Measurements from ENCODE around the gene KAT14. TPM values are rescaled to one million over a fixed set of nuclear protein-coding genes. Genes with fewer than 3 reads are reported as not detected.

Gene KAT14
- total RNA-seq, 1 experiment from 2014 or later: 83.2 TPM

DNA sequence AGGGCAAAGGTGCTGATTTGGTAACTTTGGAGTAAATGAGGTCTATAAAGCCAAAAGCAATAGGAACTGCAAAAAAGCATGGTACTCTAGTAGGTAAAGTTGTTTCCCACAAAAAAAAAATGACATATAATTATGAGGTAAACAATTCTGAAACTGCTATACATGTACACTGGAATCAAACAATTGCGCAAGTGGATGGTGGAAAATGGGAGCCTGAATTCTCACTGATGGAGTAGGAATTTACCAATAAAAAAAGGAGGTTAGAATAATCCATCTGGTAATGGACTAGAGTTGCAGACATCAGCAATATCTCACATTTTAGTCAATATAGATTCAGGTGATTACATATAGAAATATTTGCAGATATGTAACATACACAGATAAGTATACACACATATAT, 5.0 kb upstream of the KAT14 start:
- no peak overlapping the region for H3K4me3 ChIP-seq (ENCODE audit: low read depth, low read length)
- Mint-ChIP-seq H3K9me3 (ENCODE audit: unreplicated experiment) (no peaks in the 10 kb centered on the region), H3K27me3 (ENCODE audit: insufficient read depth, unreplicated experiment) (no peaks in the 10 kb centered on the region), H3K4me3 (ENCODE audit: unreplicated experiment) (no peak overlapping the region), H3K36me3 (ENCODE audit: insufficient read depth, unreplicated experiment) (peaks cover 3% of the 10 kb centered on the region), H3K4me1 (ENCODE audit: low read depth, unreplicated experiment) (peaks cover 20% of the 10 kb centered on the region), H3K27ac (ENCODE audit: unreplicated experiment) (no peak overlapping the region)
- no peaks in the 10 kb centered on the region for H3K27me3 ChIP-seq (replicated peaks; ENCODE audit: control insufficient read depth, insufficient read depth, low read length)
- no peak for DNase-seq
- H3K4me1 ChIP-seq: peaks cover 13% of the 10 kb centered on the region
- intact Hi-C loops (cut with micrococcal nuclease; ENCODE audit: unreplicated experiment): no loop called here
- no peaks in the 10 kb centered on the region for H3K9me3 ChIP-seq
- no peaks in the 10 kb centered on the region for H3K36me3 ChIP-seq (ENCODE audit: control insufficient read depth, insufficient read depth, low read length)
- CTCF ChIA-PET: no interaction called here
- POLR2A ChIA-PET: no interaction called here
- TF ChIP-seq, protein P1, sequence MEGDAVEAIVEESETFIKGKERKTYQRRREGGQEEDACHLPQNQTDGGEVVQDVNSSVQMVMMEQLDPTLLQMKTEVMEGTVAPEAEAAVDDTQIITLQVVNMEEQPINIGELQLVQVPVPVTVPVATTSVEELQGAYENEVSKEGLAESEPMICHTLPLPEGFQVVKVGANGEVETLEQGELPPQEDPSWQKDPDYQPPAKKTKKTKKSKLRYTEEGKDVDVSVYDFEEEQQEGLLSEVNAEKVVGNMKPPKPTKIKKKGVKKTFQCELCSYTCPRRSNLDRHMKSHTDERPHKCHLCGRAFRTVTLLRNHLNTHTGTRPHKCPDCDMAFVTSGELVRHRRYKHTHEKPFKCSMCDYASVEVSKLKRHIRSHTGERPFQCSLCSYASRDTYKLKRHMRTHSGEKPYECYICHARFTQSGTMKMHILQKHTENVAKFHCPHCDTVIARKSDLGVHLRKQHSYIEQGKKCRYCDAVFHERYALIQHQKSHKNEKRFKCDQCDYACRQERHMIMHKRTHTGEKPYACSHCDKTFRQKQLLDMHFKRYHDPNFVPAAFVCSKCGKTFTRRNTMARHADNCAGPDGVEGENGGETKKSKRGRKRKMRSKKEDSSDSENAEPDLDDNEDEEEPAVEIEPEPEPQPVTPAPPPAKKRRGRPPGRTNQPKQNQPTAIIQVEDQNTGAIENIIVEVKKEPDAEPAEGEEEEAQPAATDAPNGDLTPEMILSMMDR (IDR thresholded peaks at IDR 0.05; ENCODE audit: insufficient read depth in 1 of 2, low read depth in 1 of 2, low read length in 1 of 2, severe bottlenecking in 1 of 2, unreplicated experiment in 1 of 2): no peak
- no TSS peak for BruUV-seq (replicated peaks)

DNA sequence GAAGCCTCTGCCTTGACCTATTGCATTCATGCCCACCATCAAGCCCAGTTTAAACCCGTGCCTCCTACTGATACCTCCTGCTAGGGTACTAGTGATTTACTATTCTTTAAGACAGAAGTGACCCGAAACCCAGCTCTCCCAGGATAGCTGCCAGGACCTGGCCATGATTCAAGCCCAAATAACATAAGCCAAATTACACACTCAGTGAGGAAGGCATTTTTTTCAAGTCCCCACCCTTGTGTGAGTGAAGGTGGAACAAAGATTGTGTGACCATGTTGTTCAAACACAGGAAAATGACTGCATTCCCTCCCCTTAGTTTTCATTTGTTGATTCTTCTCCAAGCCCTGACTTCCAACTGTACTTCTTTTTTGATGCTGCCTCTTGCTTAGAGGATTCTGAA, 3.7 kb upstream of the KAT14 start:
- Mint-ChIP-seq H3K27ac (ENCODE audit: unreplicated experiment) (peak overlapping the region; percentile 6), H3K9me3 (ENCODE audit: unreplicated experiment) (no peaks in the 10 kb centered on the region), H3K36me3 (ENCODE audit: insufficient read depth, unreplicated experiment) (peaks cover 15% of the 10 kb centered on the region), H3K4me3 (ENCODE audit: unreplicated experiment) (no peak overlapping the region), H3K4me1 (ENCODE audit: low read depth, unreplicated experiment) (peaks cover 24% of the 10 kb centered on the region), H3K27me3 (ENCODE audit: insufficient read depth, unreplicated experiment) (no peaks in the 10 kb centered on the region)
- Histone ChIP-seq H3K4me1 (peaks cover 14% of the 10 kb centered on the region), H3K9me3 (no peaks in the 10 kb centered on the region), H3K27me3 (replicated peaks; ENCODE audit: control insufficient read depth, insufficient read depth, low read length) (no peaks in the 10 kb centered on the region), H3K36me3 (ENCODE audit: control insufficient read depth, insufficient read depth, low read length) (no peaks in the 10 kb centered on the region), H3K4me3 (ENCODE audit: low read depth, low read length) (no peak overlapping the region)
- TF ChIP-seq, protein P1 (IDR thresholded peaks at IDR 0.05; ENCODE audit: insufficient read depth in 1 of 2, low read depth in 1 of 2, low read length in 1 of 2, severe bottlenecking in 1 of 2, unreplicated experiment in 1 of 2): no peak
- DNase-seq: no peak
- BruUV-seq (replicated peaks): no TSS peak
- intact Hi-C loops (cut with micrococcal nuclease; ENCODE audit: unreplicated experiment): no loop called here
- CTCF ChIA-PET: no interaction called here
- POLR2A ChIA-PET: no interaction called here

DNA sequence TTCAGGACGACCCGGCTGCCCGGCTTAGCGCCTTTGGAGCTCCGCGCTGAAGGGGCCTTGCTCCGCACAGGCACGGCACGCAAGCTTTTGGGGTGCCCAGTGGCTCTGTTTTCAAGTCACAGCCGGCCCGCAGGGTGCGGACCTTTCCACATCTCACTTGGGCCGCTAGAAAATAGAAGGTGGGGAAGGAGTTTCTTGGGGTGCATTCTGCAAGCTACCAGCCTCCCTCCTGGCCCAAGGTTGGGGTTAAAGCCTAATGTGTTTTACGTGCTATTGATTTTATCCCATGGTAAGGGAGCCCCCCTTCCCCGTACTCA, 561 bp downstream of the KAT14 start:
- ChIA-PET CTCF (interaction anchor here (0.5 to 0.8 kb wide), 3 partner anchors 26 to 568 kb away, joined by 3 to 5 read pairs (median 4); partner anchors contain the start of genes DSTN and OVOL2), POLR2A (interaction anchor here (0.6 to 0.7 kb wide), 2 partner anchors 20 to 569 kb away, joined by 3 to 4 read pairs; partner anchors contain the start of gene DSTN)
- H3K27ac Mint-ChIP-seq (ENCODE audit: unreplicated experiment): peak overlapping the region; percentile 76

More for the DNA sequence above, 561 bp downstream of the KAT14 start:
- TF ChIP-seq, protein P1 (IDR thresholded peaks at IDR 0.05; ENCODE audit: insufficient read depth in 1 of 2, low read depth in 1 of 2, low read length in 1 of 2, severe bottlenecking in 1 of 2, unreplicated experiment in 1 of 2): no peak
- Mint-ChIP-seq H3K4me3 (ENCODE audit: unreplicated experiment) (peak overlapping the region; percentile 74), H3K36me3 (ENCODE audit: insufficient read depth, unreplicated experiment) (peaks cover 31% of the 10 kb centered on the region), H3K27me3 (ENCODE audit: insufficient read depth, unreplicated experiment) (no peaks in the 10 kb centered on the region), H3K9me3 (ENCODE audit: unreplicated experiment) (no peaks in the 10 kb centered on the region), H3K4me1 (ENCODE audit: low read depth, unreplicated experiment) (peaks cover 34% of the 10 kb centered on the region)
- Histone ChIP-seq H3K4me3 (ENCODE audit: low read depth, low read length) (peak overlapping the region; percentile 80), H3K4me1 (peaks cover 31% of the 10 kb centered on the region), H3K9me3 (no peaks in the 10 kb centered on the region), H3K27me3 (replicated peaks; ENCODE audit: control insufficient read depth, insufficient read depth, low read length) (no peaks in the 10 kb centered on the region), H3K36me3 (ENCODE audit: control insufficient read depth, insufficient read depth, low read length) (peaks cover 2% of the 10 kb centered on the region)
- no TSS peak for BruUV-seq (replicated peaks)
- DNase-seq: no peak
- intact Hi-C loops (cut with micrococcal nuclease; ENCODE audit: unreplicated experiment): loop anchor here (5.0 kb wide), 1 partner anchor 171 kb away; the partner anchor contains the start of genes MGME1 and SNX5

Measured in Caco-2 (cell line).